Central memory CD4-positive, alpha-beta T cell (primary cell): Measurements from ENCODE around the gene NTMT1.

ENCODE experiments used
- DNase-seq: peaks from one replicate; pipeline ENCODE4 v3.0.0; 2022

The NTMT1 gene

DNA sequence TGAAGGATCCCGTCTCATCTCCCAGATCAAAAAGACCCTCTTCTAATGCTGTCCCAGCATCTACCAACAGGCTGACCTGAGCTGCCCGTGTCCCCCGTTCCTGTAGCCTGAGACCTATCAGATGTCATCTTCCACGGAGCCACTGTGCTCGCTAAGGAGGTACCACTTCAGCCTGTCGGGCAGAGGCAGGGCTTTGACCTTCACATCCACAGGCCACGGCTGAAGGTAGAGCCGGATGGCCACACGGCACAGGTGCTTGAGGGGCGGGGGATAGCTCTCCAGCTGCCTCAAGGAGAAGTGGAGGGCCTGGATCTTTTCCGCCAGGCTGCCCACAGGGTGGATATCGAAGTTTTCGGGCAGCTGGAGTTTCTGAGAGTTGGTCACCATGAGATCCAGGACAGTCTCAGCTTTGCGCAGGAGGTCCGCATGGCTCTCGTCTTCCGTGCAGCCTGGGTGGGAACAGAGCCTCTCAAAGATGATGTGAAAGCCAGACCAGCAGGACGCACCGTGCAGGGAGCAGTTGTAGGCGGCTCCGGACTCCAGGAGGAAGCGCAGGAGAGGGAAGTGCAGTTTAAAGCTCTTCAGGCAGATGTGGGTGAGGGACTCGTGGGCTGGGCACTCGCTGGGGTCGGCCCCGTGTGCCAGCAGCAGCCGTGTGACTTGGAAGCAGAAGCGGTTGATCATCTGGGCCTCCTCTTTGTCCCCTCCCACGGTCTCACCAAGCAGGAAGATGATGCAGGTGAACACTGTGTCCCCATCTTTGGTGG, 11.9 kb downstream of the NTMT1 start:
- no peak for DNase-seq

DNA sequence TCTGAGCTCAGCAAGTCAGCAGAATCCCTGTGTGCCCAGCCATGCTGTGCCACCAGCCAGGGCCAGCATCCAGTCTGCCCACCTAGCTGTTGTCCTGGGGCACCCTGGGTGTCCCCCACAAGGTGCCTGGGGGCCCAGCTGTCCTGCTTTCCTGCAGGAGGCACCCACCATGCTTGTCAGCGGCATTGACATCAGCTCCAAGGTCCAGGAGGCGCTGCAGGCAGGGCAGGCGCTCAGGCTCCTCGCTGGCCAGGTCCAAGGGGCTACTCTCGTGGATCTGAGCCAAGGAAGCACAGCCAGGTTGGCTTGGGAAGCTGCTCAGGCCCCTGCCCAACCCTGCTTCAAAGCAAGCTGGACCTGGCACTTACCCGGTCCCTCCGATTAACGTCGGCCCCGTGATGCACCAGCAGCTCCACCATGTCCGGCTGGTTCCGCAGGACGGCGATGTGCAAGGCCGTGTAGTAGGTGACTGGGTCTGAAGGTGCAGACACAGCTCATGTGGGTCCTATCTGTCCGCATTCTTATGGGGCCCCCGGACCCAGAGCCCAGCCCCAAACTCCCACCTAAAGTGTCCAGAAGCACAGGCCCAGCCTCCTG, 13.2 kb downstream of the NTMT1 start:
- DNase-seq: no peak

DNA sequence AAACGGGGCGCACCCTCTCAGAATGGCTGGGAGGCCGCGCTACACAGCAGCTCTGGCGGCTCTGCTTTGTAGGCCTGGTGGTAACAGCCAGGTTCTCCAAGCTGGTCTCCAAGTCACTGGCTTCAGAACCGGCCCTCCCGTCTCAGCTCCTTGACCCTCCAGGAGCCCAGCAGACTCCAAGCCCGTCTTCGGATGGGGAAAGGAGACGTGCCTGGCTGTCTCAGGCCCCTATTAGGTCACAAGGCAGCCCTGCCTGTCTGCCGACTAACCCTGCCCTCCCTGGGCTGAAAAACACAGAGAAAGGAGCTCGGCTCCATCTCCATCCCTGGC, 13.8 kb downstream of the NTMT1 start:
- DNase-seq: no peak

- no peak for DNase-seq
Measured at GRCh38 chr9:129640086-129640870, 14.3 kb downstream of the NTMT1 start.

- DNase-seq: no peak
Measured at GRCh38 chr9:129640871-129641749, 15.1 kb downstream of the NTMT1 start.

GRCh38 chr9:129641750-129642585, 16.0 kb downstream of the NTMT1 start, which contains the start of gene ASB6:
TSS of gene ASB6 (minus strand) at chr9:129642151. CDS start at chr9:129641999, 152 bp downstream.
- peak; percentile 84 for DNase-seq

DNA sequence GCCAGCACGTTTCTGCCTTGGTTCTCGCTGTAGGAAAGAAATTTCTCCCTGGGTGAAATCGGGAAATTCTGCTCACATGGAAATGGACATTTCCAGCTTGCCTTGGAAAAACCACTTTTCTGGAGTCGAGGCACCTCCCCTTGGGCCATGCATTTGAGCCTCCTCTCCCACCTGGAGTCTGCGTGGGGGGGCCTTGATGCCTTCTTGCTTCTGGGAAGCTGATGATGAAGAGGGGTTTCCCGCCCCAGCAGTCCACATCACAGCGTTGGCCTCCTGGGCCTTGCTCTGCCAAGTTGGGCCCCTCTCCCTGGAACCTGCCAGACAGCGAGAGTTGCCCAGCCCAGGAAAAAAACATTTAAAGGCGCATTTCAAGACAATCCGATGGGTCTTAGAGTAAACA, 17.7 kb downstream of the NTMT1 start:
- no peak for DNase-seq

DNA sequence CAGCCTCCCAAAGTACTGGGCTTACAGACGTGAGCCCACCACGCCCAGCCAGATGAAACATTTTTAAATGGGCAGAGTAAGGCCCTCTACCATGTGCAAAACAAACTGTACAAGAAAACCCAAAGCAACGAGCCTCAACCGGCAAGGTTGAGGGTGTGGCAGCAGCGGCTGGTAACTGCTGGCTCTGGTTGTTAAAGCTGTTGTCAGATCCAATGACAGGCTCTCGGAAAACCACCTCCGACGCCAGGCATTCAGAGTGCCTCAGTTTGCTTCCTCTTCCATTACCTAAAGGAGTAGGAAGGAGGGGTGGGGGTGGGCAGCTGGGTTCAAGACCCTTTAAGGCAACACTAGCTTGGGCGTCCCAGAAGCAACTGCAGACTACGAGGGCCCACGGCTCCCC, 18.4 kb downstream of the NTMT1 start:
- DNase-seq: no peak

DNA sequence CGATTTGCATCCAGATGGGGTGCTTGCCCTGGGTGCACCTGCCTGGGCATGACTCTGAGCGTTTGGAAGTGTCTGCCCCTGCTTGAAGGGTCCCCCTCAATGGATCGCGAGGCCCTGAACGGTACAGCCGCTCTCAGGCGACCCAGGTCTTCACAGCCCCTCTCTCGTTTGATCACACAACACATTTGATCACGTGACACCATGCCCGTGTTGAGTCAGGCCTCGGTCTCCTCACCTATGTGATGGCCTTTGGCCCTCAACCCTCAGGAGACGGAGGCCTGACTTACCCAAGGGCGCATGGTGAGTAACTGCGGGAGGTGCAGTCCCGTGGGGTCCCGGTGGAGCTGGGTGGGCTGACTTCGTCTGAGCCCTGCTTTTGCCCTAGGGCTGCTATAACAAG, 18.9 kb downstream of the NTMT1 start:
- no peak for DNase-seq

DNA sequence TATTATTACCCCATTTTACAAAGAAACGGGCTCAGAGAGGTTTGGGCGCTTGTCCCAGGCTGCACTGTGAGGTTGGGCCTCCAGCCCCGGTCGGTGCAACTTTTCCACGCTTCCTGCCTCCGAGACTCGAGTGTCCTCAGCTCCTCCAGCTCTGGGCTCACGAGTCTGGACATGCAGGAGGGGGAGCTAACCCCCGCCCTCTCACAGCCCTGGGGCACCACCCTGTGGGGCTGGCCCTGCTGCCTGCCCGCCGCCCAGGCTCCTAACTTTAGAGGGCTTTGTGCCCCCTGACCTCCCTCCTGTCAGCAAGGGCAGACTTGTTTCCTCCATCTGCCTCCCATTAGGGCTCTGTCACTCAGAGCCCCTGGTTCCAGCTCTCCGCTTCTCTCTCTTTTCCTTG, 20.3 kb downstream of the NTMT1 start:
- DNase-seq: no peak

DNA sequence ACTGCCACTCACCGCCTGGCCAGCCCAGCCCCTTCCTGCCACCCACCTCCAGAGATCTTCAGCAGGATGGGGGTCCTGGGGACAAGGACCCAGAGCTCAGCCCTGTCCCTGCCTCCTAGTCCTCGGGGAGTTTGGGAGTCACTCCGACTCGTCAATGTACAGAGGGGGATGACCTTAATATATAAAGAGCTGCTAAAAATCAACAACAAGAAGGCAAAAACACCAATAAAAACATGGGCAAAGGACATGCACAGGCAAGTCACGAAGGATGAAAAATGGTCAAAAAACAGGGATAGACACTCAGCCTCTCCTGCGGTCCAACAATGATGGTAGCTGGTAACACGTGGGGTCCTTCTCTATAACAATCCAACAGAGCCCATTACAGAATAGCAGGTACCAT, 20.7 kb downstream of the NTMT1 start:
- DNase-seq: no peak

GRCh38 chr9:129647635-129648034, 21.7 kb downstream of the NTMT1 start:
- no peak for DNase-seq

GRCh38 chr9:129648092-129648763, 22.3 kb downstream of the NTMT1 start:
- DNase-seq: no peak

DNA sequence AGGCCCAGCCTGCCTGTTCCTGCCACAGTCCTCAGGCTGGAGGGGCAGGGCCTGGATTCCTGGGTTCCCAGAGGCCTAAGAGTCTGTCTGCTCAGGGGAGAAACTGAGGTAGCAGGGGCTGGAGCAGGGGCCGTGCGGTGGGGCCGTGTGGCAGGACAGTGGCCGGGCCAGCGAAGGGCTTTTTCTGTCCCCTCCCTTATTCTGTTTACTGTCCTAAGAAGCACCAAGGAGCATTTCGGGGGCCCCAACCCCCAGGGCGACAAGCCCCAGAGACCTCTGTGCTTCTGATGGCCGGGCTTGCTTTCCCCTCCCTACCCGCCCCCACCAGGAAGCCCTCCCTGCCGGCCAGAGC, 22.8 kb downstream of the NTMT1 start:
- DNase-seq: no peak

- no peak for DNase-seq
Measured at GRCh38 chr9:129649726-129650679, 24.0 kb downstream of the NTMT1 start.

- DNase-seq: no peak
Measured at GRCh38 chr9:129650680-129651235, 24.8 kb downstream of the NTMT1 start.

GRCh38 chr9:129653823-129654553, 28.0 kb downstream of the NTMT1 start:
- DNase-seq: no peak

DNA sequence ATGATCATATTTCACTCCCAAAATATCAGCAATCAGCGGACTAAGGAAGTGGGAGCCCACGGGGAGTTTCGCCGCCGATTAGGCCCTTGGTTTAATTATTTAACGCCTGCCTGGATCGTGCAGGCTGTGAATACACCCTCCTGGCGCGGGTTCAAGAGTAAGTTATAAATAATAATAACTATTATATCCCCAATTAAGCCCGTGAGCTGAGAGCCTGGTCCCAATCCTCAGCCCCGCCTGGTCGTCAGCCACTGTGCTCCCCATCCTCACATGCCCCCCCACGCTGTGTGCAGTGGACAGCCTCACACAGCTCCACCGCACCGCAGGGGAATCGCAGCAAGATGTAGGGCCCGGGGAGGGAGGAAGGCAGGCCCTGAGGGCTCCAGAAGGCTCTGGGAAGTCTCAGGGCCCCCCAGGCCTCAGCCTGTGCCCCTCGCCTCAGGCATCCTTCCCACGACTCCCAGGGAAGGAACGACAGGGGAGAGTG, 28.6 kb downstream of the NTMT1 start:
- DNase-seq: no peak

DNA sequence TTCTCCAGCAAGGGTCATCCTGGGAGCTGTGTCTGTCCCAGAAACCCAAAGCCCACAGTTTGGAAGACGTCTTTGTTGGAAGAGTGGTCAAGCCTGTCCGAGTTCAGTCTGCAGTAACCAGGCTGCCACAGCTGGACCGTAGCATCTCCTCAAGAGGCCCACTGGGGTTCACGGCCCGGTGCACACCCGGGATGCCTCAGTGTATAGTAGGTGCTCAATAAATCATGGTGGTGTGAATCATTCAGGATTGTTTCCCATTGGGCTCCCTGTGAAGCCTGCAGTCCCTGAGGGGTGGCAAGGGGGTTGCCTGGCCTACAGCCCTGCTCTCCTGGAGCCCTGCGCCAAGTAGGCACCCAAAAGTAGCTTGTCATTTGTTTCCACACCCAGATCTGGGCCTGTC, 29.2 kb downstream of the NTMT1 start:
- no peak for DNase-seq
